Lower lobe of right lung (tissue), 2 donors: ENCODE measurements around the gene PACS2. TPM values are rescaled to one million over a fixed set of nuclear protein-coding genes. Genes with fewer than 3 reads are reported as not detected.

Experiments
- ATAC-seq, 2 donors: fragments of 200-7000 bp; cut with Tn5 transposase; one replicate each; pipeline ENCODE4 v1.9.1; 2020 to 2022; ENCODE audit warnings: mild to moderate bottlenecking in 2 of 2, moderate library complexity in 2 of 2
- DNase-seq: peaks from one replicate; pipeline ENCODE4 v3.0.0-alpha.2; 2020
- H3K27ac ChIP-seq: fragments of 200-600 bp; one replicate; pipeline ENCODE4 v1.8.0; 2022
- H3K27me3 ChIP-seq: fragments of 200-600 bp; one replicate; pipeline ENCODE4 v1.8.0; 2022; ENCODE audit warnings: low read depth
- H3K36me3 ChIP-seq: fragments of 200-600 bp; one replicate; pipeline ENCODE4 v1.8.0; 2022; ENCODE audit warnings: mild to moderate bottlenecking
- H3K4me1 ChIP-seq: fragments of 200-600 bp; one replicate; pipeline ENCODE4 v1.8.0; 2022
- H3K4me3 ChIP-seq: fragments of 200-600 bp; one replicate; pipeline ENCODE4 v1.8.0; 2022; ENCODE audit warnings: mild to moderate bottlenecking
- H3K9me3 ChIP-seq: fragments of 200-600 bp; one replicate; pipeline ENCODE4 v1.8.0; 2022
- intact Hi-C: fragments of 100-400 bp; cut with DNase I; formaldehyde crosslinking; loops from one replicate; pipeline ENCODE4 v1.11.0; 2022
- total RNA-seq: library from RNA; stranded (reverse); fragmentation: NEBNext Ultra II Directional; extraction: Animal tissue kit (Norgen Biotek cat#: 25700); gene quantifications from one replicate; pipeline ENCODE4 v1.2.1, GENCODE V29; 2021
- TF ChIP-seq, protein P1 (sequence below): fragments of 200-600 bp; IDR thresholded peaks from one replicate; pipeline ENCODE4 v1.8.0; 2022; ENCODE audit warnings: antibody characterized with exemption, mild to moderate bottlenecking
- donor health status: DM: no; HTN: yes; CAD: no; lungs with severe emphysema.

The PACS2 gene
- total RNA-seq, 1 donor from 2014 or later: 79.7 TPM

DNA sequence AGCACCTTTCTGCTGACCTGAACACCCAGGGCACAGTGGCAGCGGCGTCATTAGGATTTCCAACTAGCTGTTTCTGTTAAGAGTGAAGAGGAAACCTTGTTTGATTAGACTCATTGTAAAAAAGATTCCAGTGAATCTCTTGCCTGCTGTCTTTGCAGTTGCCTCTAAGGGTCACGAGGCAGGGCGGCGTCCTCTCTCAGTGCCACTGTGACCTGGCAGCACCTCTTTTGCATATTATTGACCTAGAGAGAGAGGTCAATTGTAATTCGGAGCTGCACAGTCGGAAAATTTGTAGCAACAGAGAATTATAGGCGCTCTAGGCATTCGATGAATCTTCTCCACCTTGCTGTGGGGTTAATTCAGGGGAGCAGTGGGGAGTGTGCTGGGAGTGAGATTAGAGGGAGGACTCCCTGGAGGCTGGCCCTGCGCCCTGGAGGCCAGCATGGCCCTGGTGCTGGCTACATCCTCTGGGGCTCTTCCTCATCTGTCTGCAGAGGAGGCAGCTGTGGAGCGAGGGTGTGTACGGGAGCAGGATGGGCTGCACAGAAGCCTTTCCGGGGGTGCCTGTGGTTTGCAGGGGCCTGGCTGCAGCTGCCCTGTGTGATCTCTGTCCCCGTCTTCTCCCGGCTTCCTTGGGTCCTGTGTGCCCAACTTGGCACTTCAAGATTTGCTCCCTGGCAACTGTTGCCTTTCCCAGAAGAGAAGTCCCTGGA, 14.3 kb downstream of the PACS2 start:
- no peak overlapping the region for H3K4me3 ChIP-seq
- no peaks in the 10 kb centered on the region for H3K9me3 ChIP-seq
- DNase-seq (no peak), ATAC-seq (no peak)
- H3K27me3 ChIP-seq: no peaks in the 10 kb centered on the region
- H3K27ac ChIP-seq: no peak overlapping the region
- TF ChIP-seq, protein P1, sequence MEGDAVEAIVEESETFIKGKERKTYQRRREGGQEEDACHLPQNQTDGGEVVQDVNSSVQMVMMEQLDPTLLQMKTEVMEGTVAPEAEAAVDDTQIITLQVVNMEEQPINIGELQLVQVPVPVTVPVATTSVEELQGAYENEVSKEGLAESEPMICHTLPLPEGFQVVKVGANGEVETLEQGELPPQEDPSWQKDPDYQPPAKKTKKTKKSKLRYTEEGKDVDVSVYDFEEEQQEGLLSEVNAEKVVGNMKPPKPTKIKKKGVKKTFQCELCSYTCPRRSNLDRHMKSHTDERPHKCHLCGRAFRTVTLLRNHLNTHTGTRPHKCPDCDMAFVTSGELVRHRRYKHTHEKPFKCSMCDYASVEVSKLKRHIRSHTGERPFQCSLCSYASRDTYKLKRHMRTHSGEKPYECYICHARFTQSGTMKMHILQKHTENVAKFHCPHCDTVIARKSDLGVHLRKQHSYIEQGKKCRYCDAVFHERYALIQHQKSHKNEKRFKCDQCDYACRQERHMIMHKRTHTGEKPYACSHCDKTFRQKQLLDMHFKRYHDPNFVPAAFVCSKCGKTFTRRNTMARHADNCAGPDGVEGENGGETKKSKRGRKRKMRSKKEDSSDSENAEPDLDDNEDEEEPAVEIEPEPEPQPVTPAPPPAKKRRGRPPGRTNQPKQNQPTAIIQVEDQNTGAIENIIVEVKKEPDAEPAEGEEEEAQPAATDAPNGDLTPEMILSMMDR: no peak
- no peaks in the 10 kb centered on the region for H3K36me3 ChIP-seq
- intact Hi-C loops: no loop called here
- peaks cover 54% of the 10 kb centered on the region for H3K4me1 ChIP-seq

DNA sequence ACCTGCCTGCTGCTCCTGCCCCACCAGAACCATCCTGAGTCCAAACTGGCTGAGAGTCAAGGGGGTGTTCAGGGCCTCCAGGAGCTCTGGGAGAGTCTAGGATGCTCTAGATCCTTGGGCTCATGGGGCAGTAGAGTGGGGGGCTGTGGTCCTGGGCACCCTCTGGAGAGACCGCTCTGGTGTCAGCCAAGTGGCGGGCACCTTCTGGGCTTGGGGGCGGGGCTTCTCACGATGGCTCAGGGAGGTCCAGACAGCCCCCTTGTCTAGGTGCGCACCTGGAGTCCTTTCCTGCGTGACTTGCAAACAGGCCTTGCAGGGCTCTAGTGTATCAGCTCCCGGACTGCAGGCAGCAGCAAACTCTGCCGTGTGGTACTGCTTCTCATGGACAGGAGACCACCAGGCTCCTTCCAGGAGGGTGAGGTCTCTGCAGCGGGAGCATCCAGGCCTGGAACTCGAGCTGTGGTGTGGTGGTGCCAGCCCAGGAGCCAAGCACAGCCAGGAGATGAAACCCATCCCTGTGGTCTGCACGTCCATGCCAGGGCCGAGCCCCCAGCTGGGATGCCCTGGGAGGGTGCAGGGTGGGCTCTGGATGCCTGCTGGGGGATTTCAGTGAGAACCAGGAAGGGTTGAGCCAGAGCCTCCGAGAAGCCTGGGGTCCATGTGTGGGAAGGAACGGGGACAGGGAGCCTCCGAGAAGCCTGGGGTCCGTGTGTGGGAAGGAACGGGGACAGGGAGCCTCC, 15.0 kb downstream of the PACS2 start:
- Histone ChIP-seq H3K4me3 (no peak overlapping the region), H3K27ac (no peak overlapping the region), H3K9me3 (no peaks in the 10 kb centered on the region), H3K4me1 (peaks cover 55% of the 10 kb centered on the region), H3K36me3 (no peaks in the 10 kb centered on the region), H3K27me3 (no peaks in the 10 kb centered on the region)
- DNase-seq (peak; percentile 34), ATAC-seq (no peak)
- intact Hi-C loops: no loop called here
- TF ChIP-seq, protein P1: no peak

DNA sequence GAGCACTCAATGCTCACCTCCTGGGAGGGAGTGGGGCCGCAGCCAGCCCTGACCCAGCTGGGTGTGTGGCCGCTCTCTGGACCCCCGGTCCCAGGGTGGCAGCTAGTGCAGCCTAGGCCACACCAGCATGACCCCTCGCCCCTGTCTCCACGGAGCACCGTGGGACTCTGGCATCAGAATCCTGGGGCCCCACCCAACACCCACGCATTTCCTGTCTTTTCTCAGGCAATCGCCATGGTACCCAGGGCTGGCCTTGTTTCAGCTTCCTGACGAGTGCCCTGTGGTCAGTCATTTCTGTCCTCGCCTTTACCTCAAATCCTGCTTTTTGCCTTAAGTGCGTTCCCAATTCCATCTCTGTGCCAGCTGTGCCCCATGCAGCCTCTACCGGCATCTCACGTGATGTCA, 15.9 kb downstream of the PACS2 start:
- TF ChIP-seq, protein P1: no peak
- Histone ChIP-seq H3K9me3 (no peaks in the 10 kb centered on the region), H3K4me1 (peaks cover 55% of the 10 kb centered on the region), H3K36me3 (no peaks in the 10 kb centered on the region), H3K27me3 (no peaks in the 10 kb centered on the region), H3K27ac (peak overlapping the region; percentile 20), H3K4me3 (no peak overlapping the region)
- intact Hi-C loops: no loop called here
- DNase-seq: peak; percentile 72
- ATAC-seq: peak; percentile 40 to 43

DNA sequence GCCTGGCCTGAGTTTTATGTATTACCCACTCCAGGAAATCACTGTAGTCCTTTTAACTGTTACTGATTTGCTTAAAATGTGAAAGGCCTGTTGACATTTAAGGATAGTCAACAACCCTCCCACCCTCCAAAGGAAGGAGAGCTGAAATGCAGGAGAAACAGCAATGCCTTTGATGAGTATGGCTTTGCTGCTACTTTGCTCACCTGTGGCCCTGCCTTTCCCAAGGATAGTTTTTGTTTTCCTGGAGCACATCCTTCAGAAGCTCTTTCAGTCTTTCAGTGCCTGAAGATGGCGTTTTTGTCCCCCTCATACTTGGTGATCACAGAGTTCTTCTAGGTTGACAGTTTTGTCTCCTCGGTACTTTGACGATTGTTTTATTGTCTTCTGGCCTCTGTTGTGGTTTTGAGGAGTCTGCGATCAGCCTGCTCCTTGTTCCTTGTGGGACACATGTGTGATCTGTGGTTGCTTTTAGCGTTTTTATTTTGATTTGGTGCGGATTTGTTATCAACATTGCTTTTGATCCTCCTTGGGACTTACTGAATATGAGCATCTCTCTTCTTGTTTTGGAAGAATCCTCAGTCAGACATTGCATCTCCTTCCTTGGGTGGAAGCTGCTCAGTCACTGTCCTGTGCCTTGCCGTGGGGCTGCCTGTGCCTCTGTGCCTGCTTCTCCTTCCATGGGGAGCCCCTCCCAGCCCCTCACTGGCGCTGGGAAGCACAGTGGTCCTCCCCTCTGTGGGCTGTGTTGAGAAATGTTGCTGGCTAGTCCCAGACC, 17.2 kb downstream of the PACS2 start:
- DNase-seq (peak; percentile 35), ATAC-seq (no peak)
- Histone ChIP-seq H3K4me1 (peaks cover 55% of the 10 kb centered on the region), H3K4me3 (no peak overlapping the region), H3K36me3 (no peaks in the 10 kb centered on the region), H3K27ac (peak overlapping the region; percentile 13), H3K9me3 (no peaks in the 10 kb centered on the region), H3K27me3 (no peaks in the 10 kb centered on the region)
- intact Hi-C loops: no loop called here
- TF ChIP-seq, protein P1: no peak

DNA sequence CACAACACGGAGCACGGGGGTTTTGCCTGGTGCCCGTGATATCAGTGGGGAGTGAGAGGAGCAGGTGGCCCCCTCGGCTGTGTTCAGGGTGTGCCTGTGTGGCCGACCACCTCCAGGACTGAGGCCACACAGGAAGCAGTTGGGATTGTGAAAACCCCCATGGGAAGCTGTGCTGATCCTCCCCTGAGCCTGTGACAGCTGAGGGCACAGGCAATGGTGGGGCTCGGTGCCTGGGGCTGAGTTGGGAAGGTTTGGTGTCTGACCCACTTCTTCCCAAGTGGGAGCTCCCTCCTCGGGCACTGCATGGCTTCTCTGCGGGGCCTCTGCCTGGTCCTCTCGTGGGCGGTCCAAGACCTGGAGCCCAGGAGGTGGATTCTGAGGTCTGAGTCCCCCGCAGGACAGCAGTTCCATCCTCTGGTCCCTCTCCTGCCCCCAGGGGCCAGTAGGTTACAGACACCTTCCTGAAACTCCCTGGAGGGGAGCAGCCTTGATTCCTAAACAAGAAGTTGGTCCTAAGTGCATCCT, 17.9 kb downstream of the PACS2 start:
- DNase-seq (no peak), ATAC-seq (no peak)
- H3K36me3 ChIP-seq: no peaks in the 10 kb centered on the region
- intact Hi-C loops: no loop called here
- H3K4me1 ChIP-seq: peaks cover 55% of the 10 kb centered on the region
- no peak overlapping the region for H3K4me3 ChIP-seq
- H3K27ac ChIP-seq: peak overlapping the region; percentile 13
- TF ChIP-seq, protein P1: no peak
- no peaks in the 10 kb centered on the region for H3K9me3 ChIP-seq
- H3K27me3 ChIP-seq: no peaks in the 10 kb centered on the region
